ENCODE measurements around the gene CHAD.
"Not testable (repeated sequence)": the region's sequence is repeated elsewhere in the genome, so short reads cannot be mapped to it uniquely, and the experiment has no call there.

The CHAD gene

GRCh38 chr17:50475362-50475761 is 6.7 kb upstream of the CHAD start:
- peaks cover 76% of the 10 kb centered on the region for H3K27me3 Mint-ChIP-seq (ENCODE audit: low read depth, poor library complexity)
- no peak overlapping the region for H3K27ac Mint-ChIP-seq
- H3K4me3 Mint-ChIP-seq: no peak overlapping the region
- DNase-seq: no peak
- peaks cover 37% of the 10 kb centered on the region for H3K36me3 Mint-ChIP-seq (ENCODE audit: low read depth)
- peaks cover 31% of the 10 kb centered on the region for H3K4me1 Mint-ChIP-seq
- no peak for TF ChIP-seq CTCF (IDR thresholded peaks at IDR 0.05)
- H3K9me3 Mint-ChIP-seq: no peaks in the 10 kb centered on the region

GRCh38 chr17:50474523-50474922 is 5.8 kb upstream of the CHAD start:
- Mint-ChIP-seq H3K36me3 (ENCODE audit: low read depth) (peaks cover 37% of the 10 kb centered on the region), H3K9me3 (no peaks in the 10 kb centered on the region), H3K27ac (no peak overlapping the region), H3K27me3 (ENCODE audit: low read depth, poor library complexity) (peaks cover 85% of the 10 kb centered on the region), H3K4me1 (peaks cover 26% of the 10 kb centered on the region), H3K4me3 (no peak overlapping the region)
- no peak for TF ChIP-seq CTCF (IDR thresholded peaks at IDR 0.05)
- no peak for DNase-seq

- peaks cover 23% of the 10 kb centered on the region for H3K4me1 Mint-ChIP-seq
- no peak for TF ChIP-seq CTCF (IDR thresholded peaks at IDR 0.05)
- peaks cover 37% of the 10 kb centered on the region for H3K36me3 Mint-ChIP-seq (ENCODE audit: low read depth)
- H3K9me3 Mint-ChIP-seq: no peaks in the 10 kb centered on the region
- DNase-seq: no peak
- no peak overlapping the region for H3K27ac Mint-ChIP-seq
- no peak overlapping the region for H3K4me3 Mint-ChIP-seq
- H3K27me3 Mint-ChIP-seq (ENCODE audit: low read depth, poor library complexity): peaks cover 91% of the 10 kb centered on the region
Measured at GRCh38 chr17:50473901-50474300, 5.2 kb upstream of the CHAD start.

GRCh38 chr17:50472761-50473161 is 4.1 kb upstream of the CHAD start:
- not testable (repeated sequence) for H3K4me3 Mint-ChIP-seq, H3K9me3 Mint-ChIP-seq, DNase-seq, H3K27ac Mint-ChIP-seq
- H3K36me3 Mint-ChIP-seq (ENCODE audit: low read depth): peaks cover 37% of the 10 kb centered on the region
- peaks cover 22% of the 10 kb centered on the region for H3K4me1 Mint-ChIP-seq
- peak; percentile 10 for TF ChIP-seq CTCF (IDR thresholded peaks at IDR 0.05)
- H3K27me3 Mint-ChIP-seq (ENCODE audit: low read depth, poor library complexity): peaks cover 93% of the 10 kb centered on the region

GRCh38 chr17:50472286-50472685 is 3.6 kb upstream of the CHAD start:
- DNase-seq: no peak
- peaks cover 93% of the 10 kb centered on the region for H3K27me3 Mint-ChIP-seq (ENCODE audit: low read depth, poor library complexity)
- H3K27ac Mint-ChIP-seq: no peak overlapping the region
- TF ChIP-seq CTCF (IDR thresholded peaks at IDR 0.05): no peak
- H3K4me3 Mint-ChIP-seq: no peak overlapping the region
- peaks cover 37% of the 10 kb centered on the region for H3K36me3 Mint-ChIP-seq (ENCODE audit: low read depth)
- H3K4me1 Mint-ChIP-seq: peaks cover 26% of the 10 kb centered on the region
- no peaks in the 10 kb centered on the region for H3K9me3 Mint-ChIP-seq

GRCh38 chr17:50471009-50471905 is 2.6 kb upstream of the CHAD start:
- H3K27ac Mint-ChIP-seq: no peak overlapping the region
- peaks cover 93% of the 10 kb centered on the region for H3K27me3 Mint-ChIP-seq (ENCODE audit: low read depth, poor library complexity)

More at GRCh38 chr17:50471009-50471905, 2.6 kb upstream of the CHAD start:
- TF ChIP-seq CTCF (IDR thresholded peaks at IDR 0.05): no peak
- H3K9me3 Mint-ChIP-seq: no peaks in the 10 kb centered on the region
- peak overlapping the region; percentile 19 for H3K4me3 Mint-ChIP-seq
- H3K4me1 Mint-ChIP-seq: peaks cover 25% of the 10 kb centered on the region
- H3K36me3 Mint-ChIP-seq (ENCODE audit: low read depth): peaks cover 37% of the 10 kb centered on the region
- DNase-seq: no peak

All from nephron progenitor cell (in vitro differentiated cells).